HL-60/S4 treated with retinoic acid at 250 ng/mL for 4 days and 3 days (cell line): ENCODE measurements around the gene ERMN.

Experiments used
- in situ Hi-C: fragments of 300-500 bp; cut with MboI; formaldehyde crosslinking; loops from 2 replicates; pipeline ENCODE4 v1.7.0; 2022; ENCODE audit warnings: low sequenced_read_pairs

Gene ERMN

DNA sequence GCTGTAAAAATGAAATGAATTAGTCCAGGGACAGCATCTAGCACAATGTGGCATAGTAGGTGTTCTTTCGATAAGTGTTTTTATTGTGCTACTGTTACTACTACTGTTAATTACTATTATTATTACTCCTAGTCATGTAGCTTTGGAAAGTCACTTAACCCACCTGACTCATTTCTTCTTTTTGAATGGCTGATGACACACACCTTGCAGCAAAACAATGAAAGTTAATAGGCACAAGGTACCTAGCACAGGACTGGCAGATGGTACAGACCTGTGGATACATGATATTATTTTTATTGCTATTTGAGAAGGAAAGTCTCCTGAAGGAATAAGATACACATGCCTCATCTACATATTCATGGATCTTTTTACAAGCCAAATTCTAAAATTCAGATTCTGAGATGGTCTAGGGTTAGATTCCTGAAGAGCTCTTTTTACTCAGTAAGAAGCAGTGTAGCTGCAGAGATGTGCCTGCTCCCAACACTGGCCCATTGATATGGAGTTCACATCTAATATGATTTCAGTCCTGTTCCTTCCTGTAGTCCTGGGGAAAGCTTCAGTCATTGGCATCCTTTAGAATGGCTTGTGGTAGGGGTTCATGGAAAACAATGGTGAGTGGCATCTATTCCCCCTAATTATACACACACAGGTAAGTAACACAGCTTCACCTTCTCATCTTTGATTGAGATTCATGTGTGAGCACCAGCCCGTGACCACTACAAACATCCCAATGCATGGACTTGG, 7.9 kb upstream of the ERMN start:
- in situ Hi-C loops, result no loop called here

DNA sequence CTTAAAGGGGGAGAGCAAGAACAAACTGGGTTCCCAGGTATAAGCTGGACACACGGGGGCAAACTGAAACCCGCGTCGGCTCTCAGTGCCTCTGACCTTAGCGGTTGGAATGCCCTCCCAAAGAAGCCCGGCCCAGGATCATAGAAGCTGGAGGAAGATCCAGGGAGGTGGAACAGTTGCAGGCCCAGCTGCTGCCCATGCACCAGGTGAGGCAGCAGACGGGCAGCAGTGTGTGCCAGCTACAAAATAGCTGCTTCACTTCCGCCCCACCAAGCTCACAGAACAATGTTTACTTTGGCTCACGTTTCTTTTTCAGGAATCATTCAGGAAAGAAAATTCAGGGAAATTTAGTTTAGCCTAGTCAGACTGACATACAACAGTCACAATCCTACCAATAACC, 3.9 kb upstream of the ERMN start:
- in situ Hi-C loops, result no loop called here

DNA sequence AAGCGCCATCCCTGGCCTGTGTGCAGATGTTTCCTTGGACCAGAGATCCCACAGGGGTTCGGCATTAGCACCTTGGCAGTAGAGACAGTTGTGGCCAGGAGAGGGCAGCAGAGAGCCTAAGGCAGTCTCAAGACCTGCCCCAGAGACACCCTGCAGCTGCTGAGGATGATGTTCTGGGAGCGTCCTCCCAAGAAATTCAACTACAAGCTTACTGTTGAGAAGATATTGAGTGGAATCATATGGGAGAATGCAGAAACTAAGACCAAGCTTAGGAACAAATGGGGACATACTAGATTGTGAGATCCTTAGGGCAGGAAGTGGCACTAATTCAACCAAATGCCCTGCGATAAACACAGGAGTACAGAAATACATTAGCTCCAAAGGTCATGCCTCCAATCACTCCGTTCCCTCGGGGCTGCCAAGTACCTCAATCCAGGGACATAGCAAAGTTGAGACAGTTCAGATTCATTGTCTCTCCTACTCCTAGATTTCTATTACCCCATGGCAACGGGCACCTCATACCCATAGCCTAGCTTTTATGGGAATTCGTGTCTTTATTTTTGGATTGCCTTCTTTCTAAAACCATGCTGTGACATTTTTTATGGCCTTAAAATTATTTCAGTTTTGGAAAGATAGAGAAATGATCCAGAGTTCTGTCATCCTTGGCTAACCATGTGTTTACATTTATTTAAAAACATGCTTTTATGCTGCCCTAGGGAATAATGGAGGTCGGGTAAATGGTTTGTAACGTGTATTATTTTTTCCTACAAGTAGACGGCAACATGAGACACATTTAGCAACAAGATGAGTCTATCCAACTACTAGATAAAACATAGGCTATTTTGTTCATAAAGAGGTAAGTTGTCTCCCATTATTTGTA, 2.2 kb upstream of the ERMN start:
- in situ Hi-C loops, result no loop called here

DNA sequence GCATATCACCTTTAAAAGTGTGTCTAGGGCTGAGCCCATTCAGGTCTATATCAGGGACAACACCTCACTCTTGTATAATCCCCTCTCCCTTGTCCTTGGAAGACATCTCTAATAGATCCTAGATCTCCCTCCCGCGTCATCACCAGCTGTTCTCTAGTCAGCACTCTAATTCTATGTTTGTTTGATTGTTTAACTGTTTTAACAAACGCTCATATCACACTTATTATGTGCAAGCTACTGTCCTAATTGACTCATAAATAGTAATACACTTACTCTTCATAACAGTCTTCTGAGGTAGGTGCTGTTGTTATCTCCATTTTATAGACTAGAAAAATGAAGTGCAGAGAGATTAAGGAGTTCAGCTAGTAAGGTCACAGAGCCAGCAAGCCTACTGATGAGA, 1.6 kb upstream of the ERMN start:
- in situ Hi-C loops, result no loop called here

DNA sequence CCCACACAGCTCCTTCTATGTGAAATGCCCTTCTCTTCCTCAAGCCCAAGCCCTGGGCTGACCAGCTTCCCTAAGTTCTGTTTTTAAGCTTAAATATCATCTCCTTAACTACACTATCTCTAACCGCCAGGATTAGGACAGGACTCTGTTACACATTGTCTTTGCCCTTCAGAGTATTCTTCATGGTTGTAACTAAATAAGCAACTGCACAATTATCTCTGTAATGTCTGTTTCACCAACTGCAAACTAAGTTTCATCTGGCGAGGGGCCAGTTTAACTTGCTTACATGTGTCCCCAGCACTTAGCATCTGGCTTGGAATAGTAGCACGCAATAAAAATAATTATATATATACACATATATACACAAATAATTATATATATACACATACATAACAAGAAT, 1.1 kb upstream of the ERMN start:
- in situ Hi-C loops, result no loop called here

DNA sequence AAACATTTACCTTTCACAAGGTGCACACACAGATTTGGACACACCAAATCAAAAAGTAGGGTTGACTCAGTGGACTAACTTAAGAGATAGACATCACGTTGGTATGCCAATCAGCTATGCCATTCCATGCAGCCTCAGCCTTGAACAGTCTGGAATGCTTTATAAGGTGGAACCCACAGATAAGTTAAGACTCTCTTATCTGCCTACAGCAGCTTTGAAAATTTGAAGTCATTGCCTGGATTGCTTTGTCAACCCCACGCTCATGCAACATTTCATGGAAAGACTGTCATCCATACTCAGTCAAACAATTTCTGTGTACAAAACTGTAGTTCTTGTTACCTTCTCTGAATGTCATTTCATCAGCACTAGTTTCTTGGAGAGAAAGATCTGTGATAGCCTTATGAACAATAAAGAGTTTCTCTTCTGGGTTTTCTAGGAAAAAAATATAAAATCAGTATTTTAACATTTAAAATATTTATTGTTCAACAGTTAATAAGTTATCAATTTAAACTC, 1.2 kb downstream of the ERMN start:
- in situ Hi-C loops, result no loop called here

- in situ Hi-C loops, result no loop called here
Measured at GRCh38 chr2:157322432-157322831, 3.2 kb downstream of the ERMN start.

GRCh38 chr2:157321466-157321865, 4.2 kb downstream of the ERMN start:
- in situ Hi-C loops, result no loop called here

DNA sequence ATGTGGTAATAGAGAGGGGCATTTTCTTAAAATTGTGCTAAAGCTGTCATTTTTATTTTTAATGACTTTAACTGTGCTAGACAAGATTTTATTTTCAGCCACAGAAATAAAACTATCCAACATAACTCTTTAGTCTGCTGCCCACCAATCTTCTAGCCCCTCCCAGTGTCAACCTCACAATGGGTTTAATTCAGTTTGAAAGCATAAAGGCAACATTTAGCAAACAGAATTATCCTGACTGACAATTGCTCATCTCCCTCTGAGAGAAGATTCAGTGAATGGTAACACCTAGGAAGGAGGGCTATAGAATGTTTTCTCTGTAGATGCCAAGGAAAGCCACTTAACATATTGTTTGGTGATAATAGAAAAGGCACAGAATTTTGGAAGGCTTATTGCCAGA, 5.2 kb downstream of the ERMN start:
- in situ Hi-C loops, result no loop called here

GRCh38 chr2:157319795-157320194, 5.8 kb downstream of the ERMN start:
- in situ Hi-C loops, result no loop called here

GRCh38 chr2:157318884-157319283, 6.7 kb downstream of the ERMN start:
- in situ Hi-C loops, result no loop called here

DNA sequence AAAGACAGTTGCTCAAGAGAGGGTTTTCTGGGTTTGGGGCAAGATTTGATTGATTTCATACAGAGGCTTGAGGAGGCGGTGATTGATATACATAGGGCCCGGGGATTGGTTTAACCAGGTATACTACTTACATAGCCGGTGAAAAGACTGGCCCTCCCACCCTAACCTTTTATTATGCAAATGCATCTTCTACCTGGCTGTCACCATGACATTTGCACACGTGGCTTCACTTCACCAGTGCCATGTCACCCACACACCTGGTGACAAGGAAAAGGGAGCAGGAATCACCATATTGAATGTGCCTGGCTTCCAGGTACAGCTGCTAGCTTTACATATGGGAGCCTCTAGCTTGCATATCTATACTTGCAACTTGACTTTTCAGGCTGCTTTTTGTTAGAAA, 9.7 kb downstream of the ERMN start:
- in situ Hi-C loops, result no loop called here

- in situ Hi-C loops, result no loop called here
Measured at GRCh38 chr2:157312866-157313486, 12.6 kb downstream of the ERMN start.

- in situ Hi-C loops, result no loop called here
Measured at GRCh38 chr2:157311706-157312105, 13.9 kb downstream of the ERMN start.

GRCh38 chr2:157309878-157310277, 15.7 kb downstream of the ERMN start:
- in situ Hi-C loops, result no loop called here

GRCh38 chr2:157307021-157307420, 18.6 kb downstream of the ERMN start:
- in situ Hi-C loops, result no loop called here

GRCh38 chr2:157305723-157306110, 19.9 kb downstream of the ERMN start:
- in situ Hi-C loops, result no loop called here

- in situ Hi-C loops, result no loop called here
Measured at GRCh38 chr2:157304811-157305722, 20.6 kb downstream of the ERMN start.

- in situ Hi-C loops, result no loop called here
Measured at GRCh38 chr2:157303612-157304011, 22.0 kb downstream of the ERMN start.

DNA sequence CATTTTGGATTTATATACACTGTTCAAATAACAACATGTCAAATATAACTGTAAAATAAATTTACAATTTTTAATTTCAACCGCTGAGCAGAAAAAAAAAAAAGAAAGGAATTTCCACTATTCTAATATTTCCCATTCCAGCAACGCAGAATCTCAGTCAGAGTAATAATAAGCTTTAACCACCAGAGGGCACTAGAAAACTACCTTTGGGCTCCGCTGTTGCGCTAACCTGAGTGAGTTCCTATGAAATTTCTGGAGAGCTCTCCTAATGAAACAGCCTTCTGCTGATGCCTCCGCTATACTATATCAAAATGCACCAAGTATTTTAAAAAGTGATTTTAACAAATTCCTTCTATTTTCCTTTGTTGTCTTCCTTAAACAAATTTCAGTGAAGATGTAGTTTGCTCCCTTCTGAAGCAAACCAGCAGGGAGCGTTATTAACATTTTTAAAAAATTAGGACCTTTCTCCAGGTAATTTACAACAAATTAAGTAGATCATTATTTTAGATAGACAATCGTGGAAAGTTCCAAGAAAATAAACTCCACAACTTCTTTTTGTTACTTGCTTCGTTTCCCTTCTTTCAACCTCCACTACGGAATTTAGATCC, 23.0 kb downstream of the ERMN start:
- in situ Hi-C loops, result no loop called here
